HG03060 (cell line): ENCODE results near the gene SGSM1.

Experiments used
- ATAC-seq: cut with Tn5 transposase; IDR thresholded peaks from one replicate; pipeline ENCODE4 v1.9.1; 2021; ENCODE audit warnings: low read depth, moderate number of reproducible peaks; ENCODE audit not compliant: unreplicated experiment

The SGSM1 gene

GRCh38 chr22:24807284-24807950 is 1.4 kb downstream of the SGSM1 start:
- ATAC-seq, result no peak

DNA sequence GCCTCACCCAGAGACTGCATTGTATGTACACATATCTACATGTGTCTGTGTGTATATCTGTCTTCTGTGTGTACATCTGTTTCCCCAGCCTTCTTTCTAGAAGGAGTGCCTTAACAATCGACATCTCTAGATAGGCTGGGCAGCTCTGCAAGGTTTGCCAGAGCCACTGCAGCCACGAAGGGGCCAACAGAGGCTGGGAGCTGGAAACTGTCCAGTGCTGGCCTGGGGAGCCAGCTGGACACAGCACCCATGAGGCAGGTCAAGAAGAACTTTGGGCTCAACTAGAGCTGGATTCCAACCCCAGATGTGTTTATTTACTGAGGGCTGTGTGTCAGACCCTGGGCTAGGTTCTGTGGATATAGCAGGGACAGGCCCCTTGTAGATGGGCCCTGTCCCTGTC is 3.3 kb downstream of the SGSM1 start:
- ATAC-seq, result no peak

- ATAC-seq, result no peak
Measured at GRCh38 chr22:24810043-24810749, 4.2 kb downstream of the SGSM1 start.

DNA sequence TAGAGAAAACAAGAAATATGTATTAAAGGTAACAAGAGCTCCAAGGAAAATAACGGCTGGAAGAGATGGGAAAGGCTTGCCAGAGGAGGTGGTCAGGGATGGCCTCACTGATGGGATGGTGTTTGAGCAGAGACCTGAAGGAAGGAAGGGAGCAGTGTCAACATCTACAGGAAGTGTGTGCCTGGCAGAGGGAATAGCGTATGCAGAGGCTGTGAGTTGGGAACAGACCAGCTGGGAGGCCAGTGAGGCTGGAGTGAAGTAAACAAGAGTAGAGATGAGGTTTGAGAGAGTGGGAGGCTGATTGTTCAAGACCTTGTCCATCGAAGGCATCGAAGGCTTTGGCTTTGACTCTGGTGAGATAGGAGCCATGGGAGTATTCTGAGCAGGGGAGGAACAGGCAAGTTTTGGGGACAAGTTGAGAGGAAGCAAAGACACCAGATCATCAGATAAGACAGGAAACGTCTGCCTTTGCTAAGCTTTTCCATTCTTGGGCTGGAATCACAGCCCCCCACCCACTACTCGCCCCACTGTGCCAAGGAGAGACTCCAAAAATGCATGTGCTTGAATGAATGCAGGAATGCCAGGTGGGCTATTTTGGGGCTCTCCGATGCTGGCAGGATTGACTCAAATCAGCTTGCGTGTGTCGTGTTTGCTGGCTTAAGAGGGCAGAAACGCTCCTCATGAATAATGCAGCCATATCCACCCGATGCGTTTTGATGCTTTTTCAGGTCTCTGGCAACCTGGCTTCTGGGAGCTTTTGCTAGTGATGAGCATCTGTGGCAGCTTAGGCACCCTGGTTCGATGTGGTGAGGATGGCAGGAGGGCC is 7.2 kb downstream of the SGSM1 start:
- no peak for ATAC-seq

- ATAC-seq, result no peak
Measured at GRCh38 chr22:24813861-24814770, 8.1 kb downstream of the SGSM1 start.

GRCh38 chr22:24816806-24817205 is 10.8 kb downstream of the SGSM1 start:
- ATAC-seq, result no peak

DNA sequence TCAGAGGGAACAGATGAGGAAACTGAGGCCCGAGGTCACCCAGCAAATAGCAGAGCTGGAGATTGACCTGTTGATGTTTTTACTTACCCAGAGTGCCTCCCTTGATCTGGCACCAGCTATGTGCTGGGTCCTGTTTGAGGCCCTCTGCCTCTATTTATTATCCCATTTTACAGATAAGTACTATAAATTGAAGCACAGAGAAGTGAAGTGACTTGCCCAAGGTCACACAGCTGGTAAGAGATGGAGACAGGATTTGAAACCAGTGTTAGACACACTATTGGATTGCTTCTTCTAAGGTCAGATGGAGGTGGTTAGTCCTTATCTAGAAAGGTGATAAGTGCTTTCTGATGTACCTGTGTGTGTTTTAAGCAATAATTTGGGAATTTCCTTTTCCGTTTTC is 13.5 kb downstream of the SGSM1 start:
- ATAC-seq, result no peak

DNA sequence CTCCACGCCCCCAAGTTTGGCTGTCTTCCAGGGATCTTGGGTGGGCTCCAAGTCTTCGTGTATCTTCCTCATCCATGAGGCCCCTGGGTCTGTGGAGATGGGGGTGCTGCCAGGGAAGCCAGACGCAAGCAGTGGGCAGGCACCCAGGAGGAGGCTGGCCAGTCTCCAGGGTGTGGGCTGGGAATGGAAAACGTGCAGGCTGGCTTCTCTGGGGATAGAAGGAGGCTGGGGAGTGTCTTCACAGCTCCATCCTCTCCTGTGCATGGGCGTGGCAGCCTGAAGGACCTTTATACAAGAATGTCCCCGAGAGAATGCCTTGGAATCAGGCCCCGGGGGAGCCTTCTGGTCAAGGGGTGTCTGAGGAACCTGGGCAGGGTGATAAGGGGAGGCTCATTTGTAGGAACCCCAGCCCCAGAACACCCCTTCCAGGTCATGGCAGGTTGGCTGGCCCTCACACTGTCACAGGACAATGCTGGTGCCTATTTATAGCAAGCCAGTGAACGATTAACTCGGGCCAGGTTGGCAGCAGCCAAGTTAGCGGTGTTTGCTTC is 14.0 kb downstream of the SGSM1 start:
- ATAC-seq, result no peak

DNA sequence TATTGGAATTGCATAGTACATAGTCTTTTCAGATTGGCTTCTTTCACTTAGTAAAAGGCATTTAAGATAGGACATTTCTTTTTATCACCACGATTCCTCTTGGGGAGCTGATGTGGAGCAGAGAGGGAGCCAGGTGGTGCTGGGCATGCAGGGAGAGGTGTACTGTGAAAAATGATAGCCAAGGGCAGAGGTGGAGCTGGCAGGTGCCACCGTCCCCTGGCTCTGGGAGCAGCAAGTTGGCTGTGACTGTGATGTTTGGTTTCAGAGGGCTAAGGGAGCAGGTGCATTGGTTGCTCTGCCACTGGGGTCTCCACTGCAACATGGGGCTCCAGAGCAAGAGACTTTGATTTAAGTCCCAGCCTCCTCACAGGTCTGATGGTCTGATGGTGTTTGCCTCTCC is 16.5 kb downstream of the SGSM1 start:
- ATAC-seq, result no peak

GRCh38 chr22:24823787-24824186 is 17.8 kb downstream of the SGSM1 start:
- ATAC-seq, result no peak

GRCh38 chr22:24824250-24824649 is 18.2 kb downstream of the SGSM1 start:
- no peak for ATAC-seq

DNA sequence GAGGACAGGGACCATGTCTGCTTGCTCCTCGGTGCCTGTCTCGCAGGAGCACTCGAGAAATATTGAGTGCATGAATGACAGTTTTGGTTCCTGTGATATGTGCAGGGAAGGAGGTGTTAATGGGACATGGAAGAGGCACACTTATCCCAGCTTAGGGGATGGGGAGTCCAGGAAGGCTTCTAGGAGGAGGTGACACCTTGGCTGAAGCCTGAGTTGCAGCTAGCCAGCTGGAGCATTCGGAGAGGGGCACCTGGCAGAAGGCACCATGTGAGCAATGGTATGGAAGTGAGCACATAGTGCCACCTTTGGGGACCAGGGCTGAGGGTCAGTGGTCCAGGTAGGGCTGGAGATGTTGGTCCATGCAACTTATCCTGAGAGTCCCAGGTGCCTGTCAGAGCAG is 18.9 kb downstream of the SGSM1 start:
- ATAC-seq, result no peak

DNA sequence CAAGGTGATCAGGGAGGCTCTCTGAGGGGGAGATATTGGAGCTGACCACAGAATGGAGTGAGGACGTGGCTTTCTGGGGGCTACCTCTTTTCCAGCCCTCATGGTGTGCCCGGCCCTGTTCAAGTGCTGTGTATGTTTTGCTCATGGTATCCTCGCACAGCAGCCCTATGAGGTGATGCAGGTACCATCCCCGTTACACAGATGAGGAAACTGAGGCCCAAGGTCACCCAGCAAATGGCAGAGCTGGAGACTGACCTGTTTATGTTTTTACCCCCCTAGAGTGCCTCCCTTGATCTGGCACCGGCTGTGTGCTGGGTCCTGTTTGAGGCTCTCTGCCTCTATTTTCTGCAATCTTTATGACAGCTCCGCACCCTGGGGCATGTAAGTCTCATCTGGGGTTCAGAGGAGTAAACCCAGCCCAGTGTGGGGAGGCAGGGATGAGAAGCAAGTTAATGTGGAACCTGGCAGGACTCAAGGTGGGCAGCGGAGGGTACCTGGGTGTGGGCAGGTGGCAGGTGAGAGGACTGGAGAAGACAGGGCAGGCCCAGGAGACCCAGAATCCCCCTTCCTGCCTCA is 20.8 kb downstream of the SGSM1 start:
- no peak for ATAC-seq

- ATAC-seq, result no peak
Measured at GRCh38 chr22:24827296-24827695, 21.3 kb downstream of the SGSM1 start.

DNA sequence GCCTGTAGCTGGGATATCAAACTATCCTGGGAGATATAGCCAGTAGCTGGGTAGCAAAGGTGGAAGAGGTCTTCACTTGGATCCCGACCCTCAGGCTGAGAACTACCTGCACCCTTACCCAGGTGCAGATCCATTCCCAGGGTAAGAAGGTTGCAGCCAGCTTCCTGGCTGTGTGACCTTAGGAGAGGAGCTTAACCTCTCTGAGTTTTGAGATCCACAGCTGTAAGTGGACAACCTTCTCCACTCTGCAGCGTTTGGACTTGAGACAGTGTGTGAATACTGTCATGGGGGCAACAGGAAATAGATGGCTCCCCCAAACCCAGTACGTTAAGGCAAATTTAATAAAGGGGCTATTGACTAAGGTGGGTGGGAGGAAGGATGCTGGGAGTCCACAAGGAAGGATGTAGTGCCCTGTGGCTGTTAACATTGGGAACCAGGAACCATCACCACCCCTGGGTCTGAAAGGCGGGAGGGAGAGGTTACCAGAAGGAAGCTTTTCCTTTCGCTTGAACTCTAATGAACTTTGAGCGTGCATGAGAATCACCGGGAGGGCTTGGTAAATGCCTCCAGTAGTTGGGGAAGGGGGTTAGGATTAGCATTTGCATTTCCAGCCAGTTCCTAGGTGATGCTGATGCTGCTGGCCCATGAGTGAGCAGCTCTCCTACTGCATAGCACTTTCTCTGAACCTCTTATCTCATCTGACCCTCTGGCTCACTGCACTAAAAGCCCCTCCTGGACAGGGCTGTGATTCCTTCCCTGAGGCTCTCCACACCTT is 24.4 kb downstream of the SGSM1 start:
- ATAC-seq, result no peak

- ATAC-seq, result no peak
Measured at GRCh38 chr22:24831687-24832086, 25.7 kb downstream of the SGSM1 start.

DNA sequence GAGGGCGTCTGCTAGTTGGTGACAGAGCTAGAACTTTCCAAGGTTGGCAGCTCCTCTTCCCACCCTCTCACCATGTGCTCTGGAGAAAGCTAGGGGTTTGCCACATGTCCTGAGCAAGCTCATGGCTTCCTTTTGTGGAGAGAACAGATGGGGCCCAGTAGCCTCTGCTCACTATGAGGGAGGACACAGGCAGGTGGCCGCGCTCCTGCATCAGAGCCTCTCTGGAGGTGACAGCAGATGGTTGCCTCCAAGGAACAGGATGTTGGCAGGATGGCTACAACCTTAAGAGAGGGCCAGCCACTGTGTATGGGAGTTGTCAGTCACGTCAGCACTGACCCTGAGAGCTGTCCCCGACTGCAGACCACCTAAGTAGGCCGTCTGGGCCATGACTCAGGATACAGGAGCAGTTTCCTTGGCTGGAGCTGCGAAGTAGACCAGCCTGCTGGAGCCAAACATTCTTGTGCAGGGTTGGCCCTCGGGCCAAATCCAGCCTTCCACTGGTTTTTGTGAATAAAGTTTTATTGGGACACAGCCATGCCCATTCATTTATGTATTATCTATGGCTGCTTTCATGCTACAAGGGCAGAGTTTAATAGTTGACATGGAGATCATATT is 28.0 kb downstream of the SGSM1 start:
- no peak for ATAC-seq

- ATAC-seq, result no peak
Measured at GRCh38 chr22:24834845-24835570, 29.0 kb downstream of the SGSM1 start.
